HL-60 (cell line): ENCODE data around the gene SPATA33.

Experiments used
- DNase-seq, 2 experiments: peaks; one replicate each; pipeline ENCODE4 v3.0.0-alpha.2; 2010 to 2020; ENCODE audit warnings: low read depth in 1 of 2, low spot score in 1 of 2
- H3K27ac ChIP-seq: fragments of 250-450 bp; sonication (Bioruptor Pico); replicated peaks from 2 replicates; pipeline ENCODE4 v1.5.1; 2020; ENCODE audit warnings: mild to moderate bottlenecking, moderate library complexity
- H3K27me3 ChIP-seq: fragments of 250-450 bp; sonication (Bioruptor Pico); 2 replicates; pipeline ENCODE4 v1.5.1; 2021; ENCODE audit warnings: mild to moderate bottlenecking, moderate library complexity; ENCODE audit not compliant: insufficient read depth, poor library complexity, severe bottlenecking
- H3K4me3 ChIP-seq: replicated peaks from 2 replicates; pipeline ENCODE4 v1.5.1; 2011; ENCODE audit warnings: mild to moderate bottlenecking, control low read depth, low read length; ENCODE audit not compliant: insufficient read depth
- CTCF ChIP-seq: IDR thresholded peaks from one replicate; pipeline ENCODE4 v1.5.1; 2011; ENCODE audit warnings: low read length, control low read depth, inconsistent platforms; ENCODE audit not compliant: insufficient read depth
- GABPA ChIP-seq: IDR thresholded peaks from 2 replicates; pipeline ENCODE4 v1.6.1; 2012; ENCODE audit warnings: low read depth
- POLR2AphosphoS5 ChIP-seq: IDR thresholded peaks from 2 replicates; pipeline ENCODE4 v1.6.1; 2012; ENCODE audit warnings: low read depth
- SPI1 ChIP-seq: IDR thresholded peaks from 2 replicates; pipeline ENCODE4 v1.6.1; 2012; ENCODE audit warnings: low read depth, mild to moderate bottlenecking, borderline replicate concordance
- TF ChIP-seq, protein P1 (sequence below): IDR thresholded peaks from 2 replicates; pipeline ENCODE4 v1.6.1; 2012; ENCODE audit warnings: low read depth; ENCODE audit not compliant: insufficient replicate concordance

Gene SPATA33

DNA sequence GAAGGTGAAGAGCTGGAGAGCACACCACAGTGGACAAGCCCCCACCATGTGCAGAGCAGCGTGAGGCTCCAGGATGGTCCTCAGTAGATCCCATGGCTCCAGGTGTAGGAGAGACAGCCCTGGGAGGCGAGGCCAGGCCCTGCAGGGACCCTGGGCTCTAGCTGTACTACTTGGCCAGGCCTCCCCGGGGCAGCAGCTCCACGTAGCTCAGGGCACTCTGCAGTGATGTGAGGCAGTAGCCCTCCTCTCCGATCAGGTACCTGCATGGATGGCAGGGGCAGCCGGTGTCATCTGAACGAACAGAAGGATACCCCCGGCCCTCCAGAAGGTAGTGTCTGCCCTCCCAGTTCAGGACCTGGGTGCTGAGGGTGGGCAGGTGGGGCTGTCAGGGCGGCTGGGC, 50.1 kb downstream of the SPATA33 start:
- DNase-seq = no peak
- H3K27me3 ChIP-seq = no peaks in the 10 kb centered on the region
- no peak overlapping the region for H3K27ac ChIP-seq
- H3K4me3 ChIP-seq = no peak overlapping the region
- TF ChIP-seq POLR2AphosphoS5 (no peak), GABPA (no peak)

GRCh38 chr16:89708481-89708931, 50.9 kb downstream of the SPATA33 start:
- DNase-seq = no peak
- Histone ChIP-seq H3K27me3 (no peaks in the 10 kb centered on the region), H3K4me3 (no peak overlapping the region), H3K27ac (no peak overlapping the region)
- TF ChIP-seq SPI1 (no peak), POLR2AphosphoS5 (no peak), CTCF (no peak), GABPA (no peak)
- TF ChIP-seq, protein P1, sequence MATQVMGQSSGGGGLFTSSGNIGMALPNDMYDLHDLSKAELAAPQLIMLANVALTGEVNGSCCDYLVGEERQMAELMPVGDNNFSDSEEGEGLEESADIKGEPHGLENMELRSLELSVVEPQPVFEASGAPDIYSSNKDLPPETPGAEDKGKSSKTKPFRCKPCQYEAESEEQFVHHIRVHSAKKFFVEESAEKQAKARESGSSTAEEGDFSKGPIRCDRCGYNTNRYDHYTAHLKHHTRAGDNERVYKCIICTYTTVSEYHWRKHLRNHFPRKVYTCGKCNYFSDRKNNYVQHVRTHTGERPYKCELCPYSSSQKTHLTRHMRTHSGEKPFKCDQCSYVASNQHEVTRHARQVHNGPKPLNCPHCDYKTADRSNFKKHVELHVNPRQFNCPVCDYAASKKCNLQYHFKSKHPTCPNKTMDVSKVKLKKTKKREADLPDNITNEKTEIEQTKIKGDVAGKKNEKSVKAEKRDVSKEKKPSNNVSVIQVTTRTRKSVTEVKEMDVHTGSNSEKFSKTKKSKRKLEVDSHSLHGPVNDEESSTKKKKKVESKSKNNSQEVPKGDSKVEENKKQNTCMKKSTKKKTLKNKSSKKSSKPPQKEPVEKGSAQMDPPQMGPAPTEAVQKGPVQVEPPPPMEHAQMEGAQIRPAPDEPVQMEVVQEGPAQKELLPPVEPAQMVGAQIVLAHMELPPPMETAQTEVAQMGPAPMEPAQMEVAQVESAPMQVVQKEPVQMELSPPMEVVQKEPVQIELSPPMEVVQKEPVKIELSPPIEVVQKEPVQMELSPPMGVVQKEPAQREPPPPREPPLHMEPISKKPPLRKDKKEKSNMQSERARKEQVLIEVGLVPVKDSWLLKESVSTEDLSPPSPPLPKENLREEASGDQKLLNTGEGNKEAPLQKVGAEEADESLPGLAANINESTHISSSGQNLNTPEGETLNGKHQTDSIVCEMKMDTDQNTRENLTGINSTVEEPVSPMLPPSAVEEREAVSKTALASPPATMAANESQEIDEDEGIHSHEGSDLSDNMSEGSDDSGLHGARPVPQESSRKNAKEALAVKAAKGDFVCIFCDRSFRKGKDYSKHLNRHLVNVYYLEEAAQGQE = no peak

- TF ChIP-seq SPI1 (no peak), GABPA (no peak)
- no peak for DNase-seq
- no peak overlapping the region for H3K27ac ChIP-seq
- no peak overlapping the region for H3K4me3 ChIP-seq
- H3K27me3 ChIP-seq = no peaks in the 10 kb centered on the region
These were observed 51.5 kb downstream of the SPATA33 start for GRCh38 chr16:89709166-89709565.

GRCh38 chr16:89709716-89710432, 52.2 kb downstream of the SPATA33 start:
- TF ChIP-seq GABPA = no peak
- TF ChIP-seq, protein P1 = no peak
- TF ChIP-seq POLR2AphosphoS5 = no peak
- no peak for TF ChIP-seq CTCF
- TF ChIP-seq SPI1 = no peak
- Histone ChIP-seq H3K27me3 (no peaks in the 10 kb centered on the region), H3K27ac (no peak overlapping the region)

More at GRCh38 chr16:89709716-89710432, 52.2 kb downstream of the SPATA33 start:
- no peak for DNase-seq
- H3K4me3 ChIP-seq = no peak overlapping the region
